Neural cell (in vitro differentiated cells): ENCODE results near the gene SGSH. TPM values are rescaled to one million over a fixed set of nuclear protein-coding genes. Genes with fewer than 3 reads are reported as not detected.

Source experiments
- H2AFZ ChIP-seq: fragments of 200-600, 300-800 bp; sonication (generic), shearing (Covaris generic); 2 replicates; pipeline ENCODE4 v1.6.0; 2014; ENCODE audit warnings: low read depth, mild to moderate bottlenecking, antibody characterized with exemption, low read length, moderate library complexity
- H3F3A ChIP-seq: fragments of 200-600 bp; shearing (Covaris generic); 2 replicates; pipeline ENCODE4 v1.6.1; 2016; ENCODE audit warnings: mild to moderate bottlenecking, moderate library complexity, mixed read lengths, antibody characterized with exemption, low read length; ENCODE audit not compliant: insufficient read depth, poor library complexity, severe bottlenecking
- H3K27ac ChIP-seq: fragments of 200-600, 300-800 bp; sonication (generic), shearing (Covaris generic); 2 replicates; pipeline ENCODE4 v1.5.1; 2014; ENCODE audit warnings: mild to moderate bottlenecking, low read length, moderate library complexity
- H3K27me3 ChIP-seq: fragments of 300-800, 200-600 bp; sonication (generic), shearing (Covaris generic); 2 replicates; pipeline ENCODE4 v1.6.0; 2014; ENCODE audit warnings: mild to moderate bottlenecking, low read depth, low read length, moderate library complexity; ENCODE audit not compliant: insufficient read depth
- H3K36me3 ChIP-seq: fragments of 300-800, 200-600 bp; sonication (generic), shearing (Covaris generic); 2 replicates; pipeline ENCODE4 v1.5.1; 2014; ENCODE audit warnings: mild to moderate bottlenecking, antibody characterized with exemption, low read length, moderate library complexity; ENCODE audit not compliant: insufficient read depth
- H3K4me2 ChIP-seq: fragments of 300-800, 200-600 bp; sonication (generic), shearing (Covaris generic); 2 replicates; pipeline ENCODE4 v1.6.0; 2014; ENCODE audit warnings: mild to moderate bottlenecking, low read length
- H3K4me3 ChIP-seq: fragments of 300-800, 200-600 bp; sonication (generic), shearing (Covaris generic); 2 replicates; pipeline ENCODE4 v1.5.1; 2014; ENCODE audit warnings: mild to moderate bottlenecking, low read length, moderate library complexity
- H3K79me2 ChIP-seq: fragments of 200-600 bp; shearing (Covaris generic); replicated peaks from 2 replicates; pipeline ENCODE4 v1.6.0; 2014; ENCODE audit warnings: mild to moderate bottlenecking, low read length, moderate library complexity; ENCODE audit not compliant: insufficient read depth
- H3K9ac ChIP-seq: fragments of 300-800, 200-600 bp; sonication (generic), shearing (Covaris generic); 2 replicates; pipeline ENCODE4 v1.6.1; 2016; ENCODE audit warnings: mild to moderate bottlenecking, low read length, mixed read lengths
- H3K9me2 ChIP-seq: fragments of 200-600 bp; shearing (Covaris generic); 2 replicates; pipeline ENCODE4 v1.6.1; 2016; ENCODE audit warnings: mild to moderate bottlenecking, low read length, mixed read lengths; ENCODE audit not compliant: insufficient read depth
- H3K9me3 ChIP-seq: fragments of 200-600, 300-800 bp; sonication (generic), shearing (Covaris generic); 2 replicates; pipeline ENCODE4 v1.6.1; 2016; ENCODE audit warnings: mild to moderate bottlenecking, mixed run types, low read length, moderate library complexity, mixed read lengths
- H4K20me1 ChIP-seq: fragments of 200-600 bp; shearing (Covaris generic); 2 replicates; pipeline ENCODE4 v1.6.1; 2016; ENCODE audit warnings: mild to moderate bottlenecking, mixed run types; ENCODE audit not compliant: insufficient read depth
- CTCF ChIP-seq: fragments of 450-650 bp; IDR thresholded peaks from 2 replicates; pipeline ENCODE4 v1.5.1; 2014; ENCODE audit warnings: antibody characterized with exemption, mild to moderate bottlenecking, moderate library complexity; ENCODE audit not compliant: poor library complexity, severe bottlenecking
- EP300 ChIP-seq: fragments of 450-650 bp; conservative IDR thresholded peaks from 2 replicates; pipeline ENCODE4 v1.6.1; 2014; ENCODE audit warnings: antibody characterized with exemption, mild to moderate bottlenecking, moderate library complexity; ENCODE audit not compliant: poor library complexity, severe bottlenecking
- EZH2 ChIP-seq: fragments of 200-600, 300-800 bp; shearing (Covaris generic), sonication (generic); IDR thresholded peaks from 2 replicates; pipeline ENCODE4 v1.6.1; 2014; ENCODE audit warnings: antibody characterized with exemption, low read length, borderline replicate concordance, mild to moderate bottlenecking; ENCODE audit not compliant: insufficient read depth, poor library complexity, severe bottlenecking
- MXI1 ChIP-seq: fragments of 450-650 bp; conservative IDR thresholded peaks from 2 replicates; pipeline ENCODE4 v1.6.1; 2014; ENCODE audit warnings: antibody characterized with exemption, mild to moderate bottlenecking; ENCODE audit not compliant: poor library complexity, severe bottlenecking
- POLR2AphosphoS5 ChIP-seq: IDR thresholded peaks from 2 replicates; pipeline ENCODE4 v1.6.1; 2012
- RAD21 ChIP-seq: fragments of 450-650 bp; conservative IDR thresholded peaks from 2 replicates; pipeline ENCODE4 v1.6.1; 2014; ENCODE audit warnings: antibody characterized with exemption, mild to moderate bottlenecking, moderate library complexity
- REST ChIP-seq: IDR thresholded peaks from 2 replicates; pipeline ENCODE4 v1.6.1; 2012; ENCODE audit warnings: borderline replicate concordance
- SMC3 ChIP-seq: fragments of 450-650 bp; conservative IDR thresholded peaks from 2 replicates; pipeline ENCODE4 v1.6.1; 2014; ENCODE audit warnings: antibody characterized with exemption, mild to moderate bottlenecking, moderate library complexity; ENCODE audit not compliant: poor library complexity
- TAF1 ChIP-seq: IDR thresholded peaks from 2 replicates; pipeline ENCODE4 v1.6.1; 2012; ENCODE audit warnings: low read depth
- polyA plus RNA-seq: library from polyadenylated mRNA; depleted of rRNA; stranded (reverse); fragments of >200 nt; gene quantifications from 2 replicates; pipeline ENCODE4 v1.2.3, GENCODE V29; 2014

SGSH gene
- polyA plus RNA-seq, 1 donor from 2014 or later, result 8.0 TPM

DNA sequence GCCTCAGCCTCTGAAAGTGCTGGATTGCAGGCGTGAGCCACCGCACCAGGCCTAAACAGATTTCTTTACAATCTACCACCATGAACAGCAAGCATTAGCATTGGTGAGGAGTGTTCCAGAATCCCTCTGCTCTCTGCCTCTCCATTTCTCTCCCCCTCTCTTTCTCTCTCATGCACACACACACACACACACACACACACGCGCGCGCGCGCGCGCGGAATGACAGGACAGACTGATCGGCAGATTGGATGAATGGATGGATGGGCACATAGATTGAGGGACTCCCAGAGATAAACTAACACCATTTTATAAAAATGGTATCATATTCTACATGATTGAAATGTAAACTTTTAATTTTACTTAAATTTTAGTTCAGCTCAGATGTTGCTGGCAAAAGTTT, 47.0 kb downstream of the SGSH start:
- Histone ChIP-seq H3K4me3 (no peak overlapping the region), H4K20me1 (no peaks in the 10 kb centered on the region), H3K9me3 (no peaks in the 10 kb centered on the region), H3K9me2 (no peaks in the 10 kb centered on the region), H3K36me3 (no peaks in the 10 kb centered on the region), H2AFZ (no peak overlapping the region), H3K27ac (no peak overlapping the region), H3K79me2 (no peaks in the 10 kb centered on the region), H3K9ac (no peak overlapping the region), H3K4me2 (no peak overlapping the region), H3F3A (no peaks in the 10 kb centered on the region), H3K27me3 (no peaks in the 10 kb centered on the region)
- TF ChIP-seq REST, result no peak
- TF ChIP-seq SMC3, result no peak
- no peak for TF ChIP-seq RAD21
- TF ChIP-seq TAF1, result no peak
- TF ChIP-seq CTCF, result no peak
- no peak for TF ChIP-seq EP300
- TF ChIP-seq EZH2, result no peak
- TF ChIP-seq POLR2AphosphoS5, result no peak
- TF ChIP-seq MXI1, result no peak

DNA sequence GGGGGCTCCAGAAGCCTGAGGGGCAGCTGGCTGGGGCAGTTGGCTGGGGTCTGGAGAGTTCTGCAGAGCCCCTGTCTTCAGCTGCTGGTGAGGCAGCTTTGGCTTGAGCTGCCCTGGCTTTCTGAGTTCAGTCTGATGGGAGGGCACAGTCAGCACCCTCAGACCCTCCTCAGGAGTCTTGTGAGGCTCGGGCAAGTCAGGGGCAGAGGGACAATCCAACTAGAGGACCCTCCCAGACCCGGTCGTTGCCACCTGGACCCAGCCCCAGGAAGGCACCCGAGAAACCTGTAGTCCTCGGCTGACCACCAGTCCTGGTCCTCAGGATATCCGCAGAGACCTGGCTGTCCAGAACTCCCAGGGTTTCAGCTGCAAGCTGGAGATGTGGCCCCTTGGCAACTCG, 48.5 kb downstream of the SGSH start:
- Histone ChIP-seq H3K9me2 (no peaks in the 10 kb centered on the region), H2AFZ (no peak overlapping the region), H3K27me3 (no peaks in the 10 kb centered on the region), H3K27ac (no peak overlapping the region), H3F3A (no peaks in the 10 kb centered on the region), H3K79me2 (no peaks in the 10 kb centered on the region), H3K9ac (no peak overlapping the region), H4K20me1 (no peaks in the 10 kb centered on the region), H3K4me2 (no peak overlapping the region), H3K4me3 (no peak overlapping the region), H3K36me3 (no peaks in the 10 kb centered on the region), H3K9me3 (no peaks in the 10 kb centered on the region)
- TF ChIP-seq EP300, result no peak

GRCh38 chr17:80169784-80170500, 50.2 kb downstream of the SGSH start, which contains the start of gene CARD14:
Gene CARD14 (plus strand): TSS chr17:80170030. CDS start chr17:80181439, 11,409 bp downstream.
- no peaks in the 10 kb centered on the region for H3K9me3 ChIP-seq
- no peak for TF ChIP-seq MXI1
- TF ChIP-seq TAF1, result no peak
- TF ChIP-seq POLR2AphosphoS5, result no peak
- no peak for TF ChIP-seq SMC3
- H2AFZ ChIP-seq, result no peak within 1 kb of the TSS
- H3K79me2 ChIP-seq, result no peaks in the 10 kb centered on the region
- no peaks in the 10 kb centered on the region for H3F3A ChIP-seq
- no peaks in the 10 kb centered on the region for H3K36me3 ChIP-seq
- H3K4me3 ChIP-seq, result no peak within 1 kb of the TSS
- H4K20me1 ChIP-seq, result no peaks in the 10 kb centered on the region
- H3K27ac ChIP-seq, result no peak within 1 kb of the TSS
- no peak within 1 kb of the TSS for H3K4me2 ChIP-seq
- H3K27me3 ChIP-seq, result no peaks in the 10 kb centered on the region
- no peaks in the 10 kb centered on the region for H3K9me2 ChIP-seq
- H3K9ac ChIP-seq, result no peak within 1 kb of the TSS
